Activated B cell treated with CpG ODN at 0.5 μM for 24 hours (primary cell): ENCODE measurements around the gene MRPL49. TPM values are rescaled to one million over a fixed set of nuclear protein-coding genes. Genes with fewer than 3 reads are reported as not detected.
A peak's percentile ranks its signal among the peaks of the same experiment; 100 is the strongest.

Experiments used
- ATAC-seq: fragments of 200-7000 bp; cut with Tn5 transposase; one replicate; pipeline ENCODE4 v1.10.0; 2021; ENCODE audit warnings: low read depth, mild to moderate bottlenecking, moderate library complexity
- CTCF ChIA-PET: fragments of 350-600 bp; sonication (Branson Sonifier 250); formaldehyde crosslinking; loops from one replicate; lab custom pipeline; 2021; ENCODE audit warnings: antibody characterized with exemption; lab: Charles Lee
- POLR2A ChIA-PET: fragments of 350-600 bp; sonication (Branson Sonifier 250); formaldehyde crosslinking; loops from one replicate; lab custom pipeline; 2021; ENCODE audit warnings: antibody characterized with exemption; lab: Charles Lee
- DNase-seq: peaks from one replicate; pipeline ENCODE4 v3.0.0; 2022
- H3K27ac Mint-ChIP-seq: one replicate; pipeline ENCODE4 v1.8.0; 2020; ENCODE audit warnings: mixed read lengths
- H3K27me3 Mint-ChIP-seq: one replicate; pipeline ENCODE4 v1.8.0; 2021; ENCODE audit warnings: mixed read lengths
- H3K36me3 Mint-ChIP-seq: one replicate; pipeline ENCODE4 v1.8.0; 2021; ENCODE audit warnings: low read depth, mixed read lengths
- H3K4me1 Mint-ChIP-seq: one replicate; pipeline ENCODE4 v1.8.0; 2021; ENCODE audit warnings: mixed read lengths
- H3K4me3 Mint-ChIP-seq: one replicate; pipeline ENCODE4 v1.8.0; 2020; ENCODE audit warnings: mild to moderate bottlenecking, mixed read lengths
- H3K9me3 Mint-ChIP-seq: one replicate; pipeline ENCODE4 v1.8.0; 2020; ENCODE audit warnings: mixed read lengths
- intact Hi-C: fragments of 100-400 bp; cut with micrococcal nuclease; formaldehyde crosslinking; loops from one replicate; pipeline ENCODE4 v1.15.1; 2024
- total RNA-seq: library from RNA; stranded (reverse); gene quantifications from 2 replicates; pipeline ENCODE4 v1.2.3, GENCODE V29; 2022
- TF ChIP-seq, protein P1 (sequence below): fragments of 200-600 bp; IDR thresholded peaks from one replicate; pipeline ENCODE4 v1.8.0; 2022; ENCODE audit warnings: antibody characterized with exemption, mild to moderate bottlenecking

The MRPL49 gene
- total RNA-seq, 1 donor from 2014 or later: 60.0 TPM

GRCh38 chr11:65085446-65085845 lies 36.7 kb upstream of the MRPL49 start:
- Mint-ChIP-seq H3K27me3 (no peaks in the 10 kb centered on the region), H3K4me3 (peak overlapping the region; percentile 93), H3K27ac (peak overlapping the region; percentile 94), H3K36me3 (peaks cover 52% of the 10 kb centered on the region), H3K9me3 (no peaks in the 10 kb centered on the region), H3K4me1 (peaks cover 25% of the 10 kb centered on the region)
- TF ChIP-seq, protein P1, sequence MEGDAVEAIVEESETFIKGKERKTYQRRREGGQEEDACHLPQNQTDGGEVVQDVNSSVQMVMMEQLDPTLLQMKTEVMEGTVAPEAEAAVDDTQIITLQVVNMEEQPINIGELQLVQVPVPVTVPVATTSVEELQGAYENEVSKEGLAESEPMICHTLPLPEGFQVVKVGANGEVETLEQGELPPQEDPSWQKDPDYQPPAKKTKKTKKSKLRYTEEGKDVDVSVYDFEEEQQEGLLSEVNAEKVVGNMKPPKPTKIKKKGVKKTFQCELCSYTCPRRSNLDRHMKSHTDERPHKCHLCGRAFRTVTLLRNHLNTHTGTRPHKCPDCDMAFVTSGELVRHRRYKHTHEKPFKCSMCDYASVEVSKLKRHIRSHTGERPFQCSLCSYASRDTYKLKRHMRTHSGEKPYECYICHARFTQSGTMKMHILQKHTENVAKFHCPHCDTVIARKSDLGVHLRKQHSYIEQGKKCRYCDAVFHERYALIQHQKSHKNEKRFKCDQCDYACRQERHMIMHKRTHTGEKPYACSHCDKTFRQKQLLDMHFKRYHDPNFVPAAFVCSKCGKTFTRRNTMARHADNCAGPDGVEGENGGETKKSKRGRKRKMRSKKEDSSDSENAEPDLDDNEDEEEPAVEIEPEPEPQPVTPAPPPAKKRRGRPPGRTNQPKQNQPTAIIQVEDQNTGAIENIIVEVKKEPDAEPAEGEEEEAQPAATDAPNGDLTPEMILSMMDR: no peak
- DNase-seq: no peak
- ATAC-seq: no peak
- POLR2A ChIA-PET: interaction anchor here (0.9 kb wide), 1 partner anchor 50 kb away, joined by 3 read pairs; no protein-coding TSS in a partner anchor
- intact Hi-C loops: loop anchor here (2.0 kb wide), 1 partner anchor 169 kb away; the partner anchor contains the start of gene ATG2A
- CTCF ChIA-PET: interaction anchor here (1.4 kb wide), 1 partner anchor 36 kb away, joined by 5 read pairs; the partner anchor contains the start of genes FAU and MRPL49

GRCh38 chr11:65086809-65087208 lies 35.3 kb upstream of the MRPL49 start:
- intact Hi-C loops: no loop called here
- ATAC-seq: no peak
- Mint-ChIP-seq H3K27ac (no peak overlapping the region), H3K4me1 (peaks cover 25% of the 10 kb centered on the region), H3K9me3 (no peaks in the 10 kb centered on the region), H3K4me3 (no peak overlapping the region), H3K27me3 (no peaks in the 10 kb centered on the region), H3K36me3 (peaks cover 52% of the 10 kb centered on the region)
- CTCF ChIA-PET: no interaction called here
- TF ChIP-seq, protein P1: no peak
- POLR2A ChIA-PET: interaction anchor here (0.5 kb wide), 1 partner anchor 36 kb away, joined by 3 read pairs; no protein-coding TSS in a partner anchor
- no peak for DNase-seq

GRCh38 chr11:65087216-65087615 lies 34.9 kb upstream of the MRPL49 start:
- TF ChIP-seq, protein P1: no peak
- POLR2A ChIA-PET: interaction anchor here (0.5 kb wide), 1 partner anchor 36 kb away, joined by 3 read pairs; no protein-coding TSS in a partner anchor
- no peaks in the 10 kb centered on the region for H3K9me3 Mint-ChIP-seq
- CTCF ChIA-PET: no interaction called here
- intact Hi-C loops: no loop called here
- peaks cover 25% of the 10 kb centered on the region for H3K4me1 Mint-ChIP-seq
- H3K4me3 Mint-ChIP-seq: no peak overlapping the region
- H3K27me3 Mint-ChIP-seq: no peaks in the 10 kb centered on the region
- peaks cover 52% of the 10 kb centered on the region for H3K36me3 Mint-ChIP-seq
- DNase-seq: no peak
- H3K27ac Mint-ChIP-seq: no peak overlapping the region
- no peak for ATAC-seq

DNA sequence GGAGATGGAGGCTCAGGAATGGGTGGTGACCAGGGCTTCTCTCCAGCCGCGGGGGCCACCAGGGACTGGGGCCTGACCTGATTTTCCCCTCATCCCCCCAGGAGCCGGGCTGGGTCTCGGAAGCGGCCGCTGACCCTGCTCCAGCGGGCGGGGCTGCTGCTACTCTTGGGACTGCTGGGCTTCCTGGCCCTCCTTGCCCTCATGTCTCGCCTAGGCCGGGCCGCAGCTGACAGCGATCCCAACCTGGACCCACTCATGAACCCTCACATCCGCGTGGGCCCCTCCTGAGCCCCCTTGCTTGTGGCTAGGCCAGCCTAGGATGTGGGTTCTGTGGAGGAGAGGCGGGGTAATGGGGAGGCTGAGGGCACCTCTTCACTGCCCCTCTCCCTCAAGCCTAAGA lies 34.3 kb upstream of the MRPL49 start:
- Mint-ChIP-seq H3K36me3 (peaks cover 52% of the 10 kb centered on the region), H3K27ac (no peak overlapping the region), H3K4me1 (peaks cover 26% of the 10 kb centered on the region), H3K27me3 (no peaks in the 10 kb centered on the region), H3K9me3 (no peaks in the 10 kb centered on the region), H3K4me3 (no peak overlapping the region)
- intact Hi-C loops: no loop called here
- TF ChIP-seq, protein P1: no peak
- no peak for DNase-seq
- ATAC-seq: no peak
- ChIA-PET CTCF (no interaction called here), POLR2A (no interaction called here)

GRCh38 chr11:65089621-65090020 lies 32.5 kb upstream of the MRPL49 start:
- TF ChIP-seq, protein P1: no peak
- no peak for DNase-seq
- CTCF ChIA-PET: no interaction called here
- no peak for ATAC-seq
- POLR2A ChIA-PET: interaction anchor here (0.9 kb wide), 1 partner anchor 28 kb away, joined by 3 read pairs; the partner anchor contains the start of gene ZNHIT2
- intact Hi-C loops: no loop called here
- Mint-ChIP-seq H3K36me3 (peaks cover 48% of the 10 kb centered on the region), H3K9me3 (no peaks in the 10 kb centered on the region), H3K4me1 (peaks cover 16% of the 10 kb centered on the region), H3K4me3 (no peak overlapping the region), H3K27ac (no peak overlapping the region), H3K27me3 (no peaks in the 10 kb centered on the region)
